ENCODE data around the gene RPL34.

- TF ChIP-seq ZNF274 (IDR thresholded peaks at IDR 0.05; ENCODE audit: low read depth, low read length) (no peak), YY1 (IDR thresholded peaks at IDR 0.05; ENCODE audit: insufficient read depth, insufficient read length) (no peak), SUZ12 (IDR thresholded peaks at IDR 0.05; ENCODE audit: extremely low read depth, insufficient read depth, insufficient read length) (no peak)
Measured at GRCh38 chr4:108636246-108636645, 15.9 kb downstream of the RPL34 start.

All from NT2/D1 (cell line).